Stimulated activated CD8-positive, alpha-beta memory T cell treated with anti-CD3 and anti-CD28 coated beads, Interleukin-7, amount 100 ng/mL, for 1 hour (primary cell): ENCODE data around the gene LARP1.

Source experiments
- DNase-seq, 2 donors: peaks; one replicate each; pipeline ENCODE4 v3.0.0-alpha.2; 2020; ENCODE audit warnings: low read depth in 2 of 2

The LARP1 gene

GRCh38 chr5:154762261-154762660, 7.1 kb downstream of the LARP1 start:
- DNase-seq, result no peak

- DNase-seq, result no peak
These were observed 7.5 kb downstream of the LARP1 start for GRCh38 chr5:154762700-154763099.

GRCh38 chr5:154764967-154765366, 9.8 kb downstream of the LARP1 start:
- DNase-seq, result no peak

- no peak for DNase-seq
These were observed 10.3 kb downstream of the LARP1 start for GRCh38 chr5:154765396-154765925.

- no peak for DNase-seq
These were observed 11.5 kb downstream of the LARP1 start for GRCh38 chr5:154766558-154767281.

GRCh38 chr5:154767576-154767975, 12.4 kb downstream of the LARP1 start:
- DNase-seq, result no peak

GRCh38 chr5:154768207-154768606, 13.0 kb downstream of the LARP1 start:
- no peak for DNase-seq

- DNase-seq, result no peak
These were observed 14.9 kb downstream of the LARP1 start for GRCh38 chr5:154770111-154770510.

- DNase-seq, result no peak
These were observed 16.3 kb downstream of the LARP1 start for GRCh38 chr5:154771383-154771901.

- DNase-seq, result no peak
These were observed 18.1 kb downstream of the LARP1 start for GRCh38 chr5:154773326-154773725.

- no peak for DNase-seq
These were observed 21.0 kb downstream of the LARP1 start for GRCh38 chr5:154776167-154776566.

GRCh38 chr5:154778534-154778933, 23.4 kb downstream of the LARP1 start:
- no peak for DNase-seq

- no peak for DNase-seq
These were observed 23.9 kb downstream of the LARP1 start for GRCh38 chr5:154779105-154779504.

GRCh38 chr5:154780128-154780527, 25.0 kb downstream of the LARP1 start:
- no peak for DNase-seq

GRCh38 chr5:154782326-154782725, 27.1 kb downstream of the LARP1 start:
- DNase-seq, result no peak

GRCh38 chr5:154782812-154783592, 27.8 kb downstream of the LARP1 start:
- DNase-seq, result no peak

- DNase-seq, result no peak
These were observed 28.7 kb downstream of the LARP1 start for GRCh38 chr5:154783774-154784460.

GRCh38 chr5:154784856-154785255, 29.7 kb downstream of the LARP1 start:
- no peak for DNase-seq

- no peak for DNase-seq
These were observed 31.2 kb downstream of the LARP1 start for GRCh38 chr5:154786414-154786813.

- DNase-seq, result no peak
These were observed 33.0 kb downstream of the LARP1 start for GRCh38 chr5:154788212-154788611.

- no peak for DNase-seq
These were observed 36.4 kb downstream of the LARP1 start for GRCh38 chr5:154791535-154791934.
